A673 (cell line): ENCODE data around the gene GPATCH2L.

Source experiments
- CTCF ChIP-seq: fragments of 300-800, 200-600 bp; sonication (generic); conservative IDR thresholded peaks from 2 replicates; pipeline ENCODE4 v1.5.1; 2017; ENCODE audit warnings: low read depth, mild to moderate bottlenecking, antibody characterized with exemption, low read length, moderate library complexity, mixed read lengths
- EZH2 ChIP-seq: fragments of 200-600 bp; sonication (generic); IDR thresholded peaks from 2 replicates; pipeline ENCODE4 v1.6.1; 2017; ENCODE audit warnings: borderline replicate concordance, low read depth, mild to moderate bottlenecking, mixed read lengths, antibody characterized with exemption, low read length; ENCODE audit not compliant: poor library complexity, severe bottlenecking

GRCh38 chr14:76109087-76109880 is 42.4 kb upstream of the GPATCH2L start:
- no peak for TF ChIP-seq CTCF
- TF ChIP-seq EZH2: no peak
